Pancreas (tissue), 10 donors: Measurements from ENCODE around the gene PLEKHG4. TPM values are rescaled to one million over a fixed set of nuclear protein-coding genes. Genes with fewer than 3 reads are reported as not detected.

ENCODE experiments used
- ATAC-seq, 4 donors: fragments of 200-7000 bp; cut with Tn5 transposase; one replicate each; pipeline versions ENCODE4 v1.8.0 to v1.9.1; 2020; ENCODE audit warnings: mild to moderate bottlenecking in 4 of 4, moderate library complexity in 4 of 4
- DNase-seq, 6 donors: peaks; one replicate each; pipeline ENCODE4 v3.0.0-alpha.2; 2020
- FAIRE-seq: peaks from 2 replicates; lab custom pipeline; 2012; peaks lifted over from hg19 to GRCh38; lab: Jason Lieb, UNC
- H3K27ac ChIP-seq, 4 donors: fragments of 200-600 bp; sonication (generic); 1 replicate in 3 of 4; 2 replicates in 1 of 4; pipeline versions ENCODE4 v1.5.0 to v1.8.0; 2020
- H3K27me3 ChIP-seq, 4 donors: fragments of 200-600 bp; one replicate each; pipeline ENCODE4 v1.8.0; 2021
- H3K36me3 ChIP-seq, 3 donors: fragments of 200-600 bp; sonication (generic) in 1 of 3; one replicate each; pipeline versions ENCODE4 v1.5.0 to v1.8.0; 2020 to 2021
- H3K4me1 ChIP-seq, 3 donors: fragments of 200-600 bp; one replicate each; pipeline ENCODE4 v1.8.0; 2021
- H3K4me3 ChIP-seq, 4 donors: fragments of 200-600 bp; sonication (generic) in 2 of 4; one replicate each; pipeline versions ENCODE4 v1.5.0 to v1.8.0; 2020 to 2021
- H3K9me3 ChIP-seq, 4 donors: fragments of 200-600 bp; one replicate each; pipeline ENCODE4 v1.8.0; 2021
- WGBS, 2 donors: extraction: QIAGEN DNeasy Blood & Tissue Kit; methylation state at CpG; one replicate each; pipeline ENCODE4 v1.1.7; 2013; 5-methylcytosine and 5-hydroxymethylcytosine counted together
- intact Hi-C, 3 donors: fragments of 100-400 bp; cut with DNase I; formaldehyde crosslinking; loops; one replicate each; pipeline versions ENCODE4 v1.11.1 to v1.14.2; 2022
- polyA plus RNA-seq, 2 donors: library from polyadenylated mRNA; stranded (reverse); fragments of 200-250 nt; gene quantifications; one replicate each; pipeline ENCODE4 v1.2.3, GENCODE V29; 2013
- total RNA-seq, 6 donors: library from RNA; stranded (reverse); fragmentation: NEBNext Ultra II Directional in 4 of 6; extraction: Animal tissue kit (Norgen Biotek cat#: 25700) in 4 of 6; gene quantifications; one replicate each; pipeline versions ENCODE4 v1.2.1 to v1.2.4, GENCODE V29; 2021 to 2023
- TF ChIP-seq, protein P1 (sequence below), 4 donors: fragments of 200-600 bp; sonication (generic) in 3 of 4; IDR thresholded peaks; one replicate each; pipeline versions ENCODE4 v1.5.0 to v1.8.0; 2021; ENCODE audit warnings: antibody characterized with exemption in 4 of 4
- donor health status: healthy with polysubstance abuse.
- donor health status: DM: no; HTN: no; CAD: no; lungs with moderate emphysema.
- donor health status: DM: no; HTN: no; CAD: no.
- donor health status: control.
- donor health status: control.
- donor health status: Bipolar disorder and iron deficiency.
- donor health status: DM: yes; HTN: yes; CAD: no.
- donor health status: DM: no; HTN: no; CAD: no.
- donor health status: DM: no; HTN: no; CAD: no.
- donor health status: DM: yes; HTN: yes; CAD: no.

The PLEKHG4 gene
- total and polyA plus RNA-seq, 8 donors = 3.5 to 28.5 (median 6.2) TPM

DNA sequence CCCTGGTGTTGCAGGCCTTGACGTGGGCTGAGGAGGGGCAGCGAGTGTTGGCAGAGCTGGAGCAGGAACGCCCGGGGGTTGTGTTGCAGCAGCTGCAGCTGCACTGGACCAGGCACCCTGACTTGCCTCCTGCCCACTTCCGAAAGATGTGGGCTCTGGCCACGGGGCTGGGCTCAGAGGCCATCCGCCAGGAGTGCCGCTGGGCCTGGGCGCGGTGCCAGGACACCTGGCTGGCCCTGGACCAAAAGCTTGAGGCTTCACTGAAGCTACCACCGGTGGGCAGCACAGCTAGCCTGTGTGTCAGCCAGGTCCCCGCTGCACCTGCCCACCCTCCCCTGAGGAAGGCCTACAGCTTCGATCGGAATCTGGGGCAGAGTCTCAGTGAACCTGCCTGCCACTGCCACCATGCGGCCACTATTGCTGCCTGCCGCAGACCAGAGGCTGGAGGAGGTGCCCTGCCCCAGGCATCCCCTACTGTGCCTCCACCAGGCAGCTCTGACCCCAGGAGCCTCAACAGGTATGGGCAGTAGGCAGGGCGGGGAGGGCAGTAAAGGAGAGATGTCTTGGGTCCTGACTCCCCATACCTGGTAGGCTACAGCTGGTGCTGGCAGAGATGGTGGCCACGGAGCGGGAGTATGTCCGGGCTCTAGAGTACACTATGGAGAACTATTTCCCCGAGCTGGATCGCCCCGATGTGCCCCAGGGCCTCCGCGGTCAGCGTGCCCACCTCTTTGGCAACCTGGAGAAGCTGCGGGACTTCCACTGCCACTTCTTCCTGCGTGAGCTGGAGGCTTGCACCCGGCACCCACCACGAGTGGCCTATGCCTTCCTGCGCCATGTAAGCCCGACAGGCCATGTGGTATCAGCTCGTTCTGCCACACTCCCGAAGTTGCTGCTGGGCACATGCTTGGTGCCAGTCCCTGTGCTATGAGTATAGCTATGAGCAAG lies 5.6 kb downstream of the PLEKHG4 start:
- intact Hi-C loops = no loop called here
- no peak overlapping the region for H3K27ac ChIP-seq

DNA sequence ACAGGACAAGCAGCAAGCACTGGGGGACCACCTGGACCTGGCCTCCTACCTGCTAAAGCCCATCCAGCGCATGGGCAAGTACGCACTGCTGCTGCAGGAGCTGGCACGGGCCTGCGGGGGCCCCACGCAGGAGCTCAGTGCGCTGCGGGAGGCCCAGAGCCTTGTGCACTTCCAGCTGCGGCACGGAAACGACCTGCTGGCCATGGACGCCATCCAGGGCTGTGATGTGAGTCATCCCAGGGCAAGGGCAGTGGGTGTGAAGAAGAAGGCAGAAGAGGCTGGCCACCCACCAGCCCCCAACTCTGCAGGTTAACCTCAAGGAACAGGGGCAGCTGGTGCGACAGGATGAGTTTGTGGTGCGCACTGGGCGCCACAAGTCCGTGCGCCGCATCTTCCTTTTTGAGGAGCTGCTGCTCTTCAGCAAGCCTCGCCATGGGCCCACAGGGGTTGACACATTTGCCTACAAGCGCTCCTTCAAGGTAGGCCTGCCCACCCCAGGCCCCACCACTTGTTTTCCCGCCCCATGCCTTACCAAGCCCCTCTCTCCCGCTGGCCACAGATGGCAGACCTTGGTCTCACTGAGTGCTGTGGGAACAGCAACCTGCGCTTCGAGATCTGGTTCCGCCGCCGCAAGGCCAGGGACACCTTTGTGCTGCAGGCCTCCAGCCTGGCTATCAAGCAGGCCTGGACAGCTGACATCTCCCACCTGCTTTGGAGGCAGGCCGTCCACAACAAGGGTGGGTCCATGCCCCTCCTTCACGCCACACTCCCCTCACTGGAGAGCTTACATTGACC lies 7.3 kb downstream of the PLEKHG4 start:
- Histone ChIP-seq H3K36me3 (no peaks in the 10 kb centered on the region), H3K27ac (no peak overlapping the region), H3K4me3 (no peak overlapping the region), H3K27me3 (no peaks in the 10 kb centered on the region), H3K4me1 (peaks cover 0 to 2% (median 0%) of the 10 kb centered on the region in 3 donors), H3K9me3 (no peaks in the 10 kb centered on the region)
- FAIRE-seq = no peak
- 90 to 94% methylated on average over 28 of the region's 28 CpGs for WGBS, 2 donors
- DNase-seq = no peak
- no peak for ATAC-seq
- TF ChIP-seq, protein P1, sequence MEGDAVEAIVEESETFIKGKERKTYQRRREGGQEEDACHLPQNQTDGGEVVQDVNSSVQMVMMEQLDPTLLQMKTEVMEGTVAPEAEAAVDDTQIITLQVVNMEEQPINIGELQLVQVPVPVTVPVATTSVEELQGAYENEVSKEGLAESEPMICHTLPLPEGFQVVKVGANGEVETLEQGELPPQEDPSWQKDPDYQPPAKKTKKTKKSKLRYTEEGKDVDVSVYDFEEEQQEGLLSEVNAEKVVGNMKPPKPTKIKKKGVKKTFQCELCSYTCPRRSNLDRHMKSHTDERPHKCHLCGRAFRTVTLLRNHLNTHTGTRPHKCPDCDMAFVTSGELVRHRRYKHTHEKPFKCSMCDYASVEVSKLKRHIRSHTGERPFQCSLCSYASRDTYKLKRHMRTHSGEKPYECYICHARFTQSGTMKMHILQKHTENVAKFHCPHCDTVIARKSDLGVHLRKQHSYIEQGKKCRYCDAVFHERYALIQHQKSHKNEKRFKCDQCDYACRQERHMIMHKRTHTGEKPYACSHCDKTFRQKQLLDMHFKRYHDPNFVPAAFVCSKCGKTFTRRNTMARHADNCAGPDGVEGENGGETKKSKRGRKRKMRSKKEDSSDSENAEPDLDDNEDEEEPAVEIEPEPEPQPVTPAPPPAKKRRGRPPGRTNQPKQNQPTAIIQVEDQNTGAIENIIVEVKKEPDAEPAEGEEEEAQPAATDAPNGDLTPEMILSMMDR (IDR thresholded peaks at IDR 0.05) = no peak
- intact Hi-C loops = no loop called here

More for the DNA sequence above, 5.6 kb downstream of the PLEKHG4 start:
- 48 to 52% methylated on average over 34 of the region's 34 CpGs for WGBS, 2 donors
- Histone ChIP-seq H3K27me3 (no peaks in the 10 kb centered on the region), H3K36me3 (no peaks in the 10 kb centered on the region), H3K9me3 (no peaks in the 10 kb centered on the region), H3K4me3 (no peak overlapping the region), H3K4me1 (peaks cover 0 to 2% (median 0%) of the 10 kb centered on the region in 3 donors)
- FAIRE-seq = no peak
- DNase-seq = peak; percentile 56 to 90 (median 78)
- TF ChIP-seq, protein P1 (IDR thresholded peaks at IDR 0.05) = peak; percentile 38 to 59 (median 40)
- peak; percentile 78 to 94 (median 87) for ATAC-seq

DNA sequence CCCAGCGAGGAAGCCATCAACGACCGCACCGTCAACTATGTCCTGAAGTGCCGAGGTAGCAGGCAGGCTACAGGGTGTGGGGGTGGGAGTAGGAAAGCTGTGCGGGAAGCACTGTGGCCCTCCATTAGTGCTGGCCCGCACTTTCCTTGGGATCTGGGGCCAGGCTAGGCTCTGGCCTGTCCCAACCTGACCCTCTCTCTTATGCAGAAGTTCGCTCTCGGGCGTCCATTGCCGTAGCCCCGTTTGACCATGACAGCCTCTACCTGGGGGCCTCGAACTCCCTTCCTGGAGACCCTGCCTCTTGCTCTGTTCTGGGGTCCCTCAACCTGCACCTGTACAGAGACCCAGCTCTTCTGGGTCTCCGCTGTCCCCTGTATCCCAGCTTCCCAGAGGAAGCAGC lies 8.6 kb downstream of the PLEKHG4 start:
- Histone ChIP-seq H3K4me3 (no peak overlapping the region), H3K27ac (no peak overlapping the region), H3K27me3 (no peaks in the 10 kb centered on the region), H3K36me3 (no peaks in the 10 kb centered on the region), H3K9me3 (no peaks in the 10 kb centered on the region), H3K4me1 (peaks cover 0 to 2% (median 0%) of the 10 kb centered on the region in 3 donors)
- ATAC-seq (no peak), FAIRE-seq (no peak), DNase-seq (no peak)
- intact Hi-C loops = no loop called here
- WGBS, 2 donors = 92% methylated on average over 14 of the region's 14 CpGs
- TF ChIP-seq, protein P1 (IDR thresholded peaks at IDR 0.05) = no peak

DNA sequence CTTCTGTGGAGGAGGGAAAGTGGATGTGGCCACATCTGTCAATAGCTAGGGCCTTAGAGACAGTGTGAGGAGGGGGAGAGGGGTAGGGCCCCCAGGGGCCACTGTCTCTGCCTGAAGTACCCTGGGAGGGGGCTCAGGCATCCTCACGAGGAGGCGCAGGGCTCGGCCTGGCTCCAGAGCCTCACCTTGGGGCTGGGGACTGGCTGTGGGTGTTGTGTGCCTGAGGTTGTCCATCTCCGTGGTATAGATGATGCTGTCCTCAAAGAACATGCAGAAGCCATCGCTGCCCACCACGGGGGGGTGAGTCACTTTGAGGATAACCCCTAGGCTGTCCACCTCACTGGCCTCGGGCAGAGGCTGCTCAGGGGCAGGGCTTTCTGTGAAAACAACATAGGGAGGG lies 12.1 kb downstream of the PLEKHG4 start:
- ATAC-seq (no peak), FAIRE-seq (no peak), DNase-seq (no peak)
- no peaks in the 10 kb centered on the region for H3K36me3 ChIP-seq
- no peaks in the 10 kb centered on the region for H3K27me3 ChIP-seq
- no peaks in the 10 kb centered on the region for H3K4me1 ChIP-seq
- intact Hi-C loops = no loop called here
- H3K9me3 ChIP-seq = no peaks in the 10 kb centered on the region
- H3K27ac ChIP-seq = no peak overlapping the region
- TF ChIP-seq, protein P1 (IDR thresholded peaks at IDR 0.05) = no peak
- no peak overlapping the region for H3K4me3 ChIP-seq
- 70 to 87% methylated on average over 7 of the region's 7 CpGs for WGBS, 2 donors
